ENCODE measurements around the gene TOB2.
"Not testable (repeated sequence)": the region's sequence is repeated elsewhere in the genome, so short reads cannot be mapped to it uniquely, and the experiment has no call there.

The TOB2 gene

GRCh38 chr22:41435560-41435959 is 11.0 kb downstream of the TOB2 start:
- no peak for DNase-seq (ENCODE audit: low read depth)
- H3K4me3 ChIP-seq (ENCODE audit: low read depth, low read length), result no peak overlapping the region
- no peak for TF ChIP-seq CTCF (conservative IDR thresholded peaks at IDR 0.05; ENCODE audit: low read depth, low read length)

- not testable (repeated sequence) for DNase-seq (ENCODE audit: low read depth); H3K4me3 ChIP-seq (ENCODE audit: low read depth, low read length)
Measured at GRCh38 chr22:41434361-41435003, 12.1 kb downstream of the TOB2 start.

GRCh38 chr22:41433480-41433879 is 13.1 kb downstream of the TOB2 start:
- DNase-seq (ENCODE audit: low read depth); H3K4me3 ChIP-seq (ENCODE audit: low read depth, low read length): not testable (repeated sequence)

- no peak for DNase-seq (ENCODE audit: low read depth)
- no peak overlapping the region for H3K4me3 ChIP-seq (ENCODE audit: low read depth, low read length)
- TF ChIP-seq CTCF (conservative IDR thresholded peaks at IDR 0.05; ENCODE audit: low read depth, low read length), result no peak
Measured at GRCh38 chr22:41431656-41432055, 14.9 kb downstream of the TOB2 start.

GRCh38 chr22:41429951-41430332 is 16.7 kb downstream of the TOB2 start:
- no peak for TF ChIP-seq CTCF (conservative IDR thresholded peaks at IDR 0.05; ENCODE audit: low read depth, low read length)
- DNase-seq (ENCODE audit: low read depth), result no peak
- no peak overlapping the region for H3K4me3 ChIP-seq (ENCODE audit: low read depth, low read length)

GRCh38 chr22:41429232-41429950 is 17.2 kb downstream of the TOB2 start:
- DNase-seq (ENCODE audit: low read depth), result no peak
- no peak for TF ChIP-seq CTCF (conservative IDR thresholded peaks at IDR 0.05; ENCODE audit: low read depth, low read length)
- H3K4me3 ChIP-seq (ENCODE audit: low read depth, low read length), result no peak overlapping the region

GRCh38 chr22:41425660-41426365 is 20.8 kb downstream of the TOB2 start:
- DNase-seq (ENCODE audit: low read depth), result no peak
- TF ChIP-seq CTCF (conservative IDR thresholded peaks at IDR 0.05; ENCODE audit: low read depth, low read length), result no peak
- H3K4me3 ChIP-seq (ENCODE audit: low read depth, low read length), result no peak overlapping the region

- H3K4me3 ChIP-seq (ENCODE audit: low read depth, low read length), result no peak overlapping the region
- TF ChIP-seq CTCF (conservative IDR thresholded peaks at IDR 0.05; ENCODE audit: low read depth, low read length), result no peak
- no peak for DNase-seq (ENCODE audit: low read depth)
Measured at GRCh38 chr22:41418717-41419116, 27.9 kb downstream of the TOB2 start.

All from choroid plexus epithelial cell (primary cell).